Epidermal melanocyte (primary cell): Measurements from ENCODE around the gene LPCAT3.

Experiments used
- DNase-seq: peaks from one replicate; pipeline ENCODE4 v3.0.0; 2011; ENCODE audit warnings: low spot score; ENCODE audit not compliant: insufficient read length

The LPCAT3 gene

GRCh38 chr12:6963791-6964413 is 54.4 kb downstream of the LPCAT3 start:
- DNase-seq, result no peak

- DNase-seq, result no peak
Measured at GRCh38 chr12:6963016-6963731, 55.1 kb downstream of the LPCAT3 start.

DNA sequence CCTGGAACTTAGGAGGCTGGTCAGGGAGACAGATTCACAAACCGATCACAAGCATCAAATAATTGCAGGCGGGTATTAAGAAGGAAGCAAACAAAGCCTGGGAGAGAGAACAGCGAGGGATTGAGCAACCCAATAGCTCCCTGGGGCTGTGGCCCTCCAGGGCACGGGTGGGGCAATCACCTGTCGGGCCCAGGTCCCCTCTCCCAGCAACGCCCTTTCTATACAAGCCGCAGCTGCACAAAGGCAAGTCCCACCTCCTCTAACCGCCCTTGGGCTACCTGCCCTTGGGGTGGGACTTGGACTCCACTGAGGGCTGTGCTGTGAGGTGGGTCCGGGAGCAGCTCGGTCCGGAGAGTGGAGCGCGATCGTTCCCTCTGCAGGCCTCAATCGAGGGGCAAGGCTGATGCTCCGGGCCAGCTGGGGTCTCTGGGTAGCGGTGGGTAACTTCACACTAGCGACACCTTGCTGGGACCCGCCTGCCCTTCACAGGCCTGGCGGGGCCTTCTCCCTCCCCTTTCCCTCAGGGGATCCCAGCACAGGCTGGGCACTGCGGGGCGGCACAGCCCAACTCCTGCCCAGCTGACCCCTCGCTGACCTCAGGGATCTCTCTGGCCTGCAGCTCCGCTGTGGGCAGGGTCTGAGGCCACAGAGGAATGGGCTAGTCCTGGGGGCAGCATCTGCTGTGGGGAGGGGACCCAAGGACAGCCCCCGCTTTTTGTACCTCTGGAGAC is 55.8 kb downstream of the LPCAT3 start:
- no peak for DNase-seq

DNA sequence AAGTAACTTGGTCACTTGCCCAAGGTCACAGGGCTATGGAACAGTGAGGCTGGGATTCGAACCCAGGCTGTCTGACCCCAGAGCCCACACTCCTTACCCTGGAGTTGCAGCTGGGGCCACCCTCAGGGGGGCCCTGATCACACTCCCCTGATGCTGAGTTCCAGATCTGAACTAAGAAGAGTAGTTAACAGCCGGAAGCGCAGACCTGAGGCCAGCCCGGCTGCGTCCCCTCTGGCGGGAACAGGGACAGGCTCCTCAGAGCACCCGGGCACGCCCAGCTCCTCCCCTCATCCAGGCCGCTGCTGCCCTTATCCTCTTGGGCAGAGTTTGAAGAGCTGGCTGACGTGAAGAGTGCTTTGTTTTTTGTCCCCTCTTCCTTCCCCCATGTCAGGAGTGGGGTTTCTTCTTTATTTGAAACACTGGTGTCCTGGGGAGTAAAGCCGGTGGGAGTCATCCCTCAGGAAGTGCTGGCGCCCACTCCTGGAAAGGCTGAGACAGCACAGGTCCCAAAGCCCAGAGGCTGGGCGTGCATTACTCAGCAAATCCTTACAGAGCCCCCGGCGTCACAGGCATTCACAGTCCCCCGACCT is 56.5 kb downstream of the LPCAT3 start:
- peak; percentile 72 for DNase-seq

DNA sequence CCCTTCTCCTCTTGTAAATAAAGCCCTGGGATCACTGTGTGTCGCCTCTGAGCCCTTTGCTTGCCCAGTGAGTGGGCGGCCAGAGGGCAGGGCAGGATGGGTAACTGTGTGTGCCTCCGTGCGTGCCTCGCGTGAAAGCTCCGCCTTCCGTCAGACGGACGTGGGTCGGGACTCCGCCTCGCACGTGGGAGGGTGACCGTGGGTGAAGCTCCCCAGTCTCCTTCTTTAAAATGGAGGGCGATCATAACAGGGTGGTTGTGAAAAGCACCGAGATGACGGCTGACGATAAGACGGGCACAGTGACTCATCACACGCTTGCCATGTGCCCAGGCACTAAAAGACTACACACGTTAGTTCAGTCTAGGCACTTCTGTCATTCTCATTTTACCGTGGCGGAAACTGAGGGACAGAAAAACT is 57.0 kb downstream of the LPCAT3 start:
- DNase-seq, result no peak

DNA sequence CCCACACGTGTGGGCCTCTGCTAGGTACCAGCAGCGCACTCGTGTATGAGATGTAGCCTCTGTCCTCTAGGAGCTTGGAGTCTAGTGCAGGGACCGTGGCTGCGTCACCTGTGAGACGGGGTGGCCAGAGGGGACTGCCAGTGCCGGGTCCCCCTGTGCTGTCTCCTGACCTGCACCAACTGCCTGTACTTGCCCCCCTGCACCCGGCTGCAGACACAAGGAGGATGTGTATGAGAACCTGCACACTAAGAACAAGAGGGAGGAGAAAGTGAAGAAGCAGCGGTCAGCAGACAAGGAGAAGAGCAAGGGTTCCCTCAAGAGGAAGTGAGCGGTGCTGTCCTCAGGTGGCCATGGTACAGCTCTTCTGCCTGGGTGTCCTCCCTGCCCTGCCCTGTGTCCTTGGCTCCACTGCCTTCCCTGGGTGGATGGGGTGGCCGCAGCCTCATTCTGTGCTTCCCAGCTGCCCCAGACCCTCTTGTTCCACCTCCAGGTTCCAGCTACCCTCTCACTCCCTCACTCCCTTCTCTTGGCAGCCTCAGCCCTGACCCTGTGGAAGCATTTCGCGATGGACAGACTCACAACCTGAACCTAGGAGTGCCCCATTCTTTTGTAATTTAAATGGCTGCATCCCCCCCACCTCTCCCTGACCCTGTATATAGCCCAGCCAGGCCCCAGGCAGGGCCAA is 57.5 kb downstream of the LPCAT3 start:
- DNase-seq, result no peak

GRCh38 chr12:6959805-6960592 is 58.3 kb downstream of the LPCAT3 start:
- no peak for DNase-seq

DNA sequence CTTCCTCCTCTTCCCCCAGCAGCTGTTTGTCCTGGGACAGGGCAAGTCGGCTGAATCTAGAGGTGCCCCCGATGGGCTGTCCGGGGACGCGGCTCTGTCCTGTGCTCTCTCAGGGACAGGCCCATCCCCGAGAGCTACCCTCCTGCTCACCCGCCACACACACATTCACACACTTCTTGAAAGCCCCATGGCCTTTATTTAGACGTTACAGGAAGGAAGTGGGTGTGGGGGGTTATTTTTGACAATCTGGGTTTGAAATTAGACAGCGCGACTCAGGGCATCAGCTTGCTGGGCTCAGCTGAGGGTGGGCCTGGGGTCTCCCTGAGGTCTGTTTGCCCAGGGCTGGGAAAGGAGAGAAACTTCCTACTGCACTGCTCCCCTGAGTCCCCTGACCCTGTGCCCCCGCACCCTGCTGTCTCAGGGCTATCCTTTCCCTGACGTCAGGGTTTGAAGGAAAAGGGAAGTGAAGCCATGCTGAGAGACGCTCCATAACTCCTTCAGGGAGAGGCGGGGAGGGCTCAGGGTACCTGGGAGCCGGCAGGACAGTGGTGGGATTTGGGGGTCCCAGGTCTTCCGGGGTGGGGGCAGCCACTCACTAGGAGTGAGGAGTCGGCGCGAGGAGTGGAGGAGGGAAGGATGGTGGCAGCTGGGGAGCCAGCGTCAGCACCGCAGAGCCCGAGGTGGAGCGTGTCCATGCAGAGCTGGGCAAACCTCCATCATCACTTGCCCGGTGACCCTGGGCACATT is 59.0 kb downstream of the LPCAT3 start:
- DNase-seq, result no peak

DNA sequence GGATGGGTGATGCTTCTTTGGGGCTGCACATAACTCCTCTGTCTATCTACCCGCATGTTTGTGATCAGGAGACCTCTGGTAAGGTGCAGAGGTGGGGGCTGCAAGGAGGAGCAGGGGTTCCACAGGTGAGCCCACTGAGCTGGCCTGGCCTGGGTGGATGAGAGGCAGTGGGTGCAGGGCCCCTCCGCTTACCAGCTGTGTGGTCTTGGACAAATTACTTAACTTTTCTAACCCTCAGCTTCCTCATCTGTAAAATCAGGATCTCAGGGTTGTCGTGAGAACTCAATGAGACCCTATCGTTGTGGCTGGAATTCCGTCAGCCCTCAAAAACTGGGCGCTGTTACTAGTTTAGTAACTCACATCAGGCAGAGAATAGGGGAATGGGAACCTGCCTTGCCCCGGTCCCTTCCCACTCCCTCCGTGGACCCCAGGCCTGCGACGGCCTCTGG is 59.6 kb downstream of the LPCAT3 start:
- no peak for DNase-seq

GRCh38 chr12:6957741-6958608 is 60.3 kb downstream of the LPCAT3 start:
- no peak for DNase-seq

GRCh38 chr12:6957151-6957701 is 61.0 kb downstream of the LPCAT3 start:
- DNase-seq, result no peak

GRCh38 chr12:6956021-6956727 is 62.1 kb downstream of the LPCAT3 start:
- no peak for DNase-seq

DNA sequence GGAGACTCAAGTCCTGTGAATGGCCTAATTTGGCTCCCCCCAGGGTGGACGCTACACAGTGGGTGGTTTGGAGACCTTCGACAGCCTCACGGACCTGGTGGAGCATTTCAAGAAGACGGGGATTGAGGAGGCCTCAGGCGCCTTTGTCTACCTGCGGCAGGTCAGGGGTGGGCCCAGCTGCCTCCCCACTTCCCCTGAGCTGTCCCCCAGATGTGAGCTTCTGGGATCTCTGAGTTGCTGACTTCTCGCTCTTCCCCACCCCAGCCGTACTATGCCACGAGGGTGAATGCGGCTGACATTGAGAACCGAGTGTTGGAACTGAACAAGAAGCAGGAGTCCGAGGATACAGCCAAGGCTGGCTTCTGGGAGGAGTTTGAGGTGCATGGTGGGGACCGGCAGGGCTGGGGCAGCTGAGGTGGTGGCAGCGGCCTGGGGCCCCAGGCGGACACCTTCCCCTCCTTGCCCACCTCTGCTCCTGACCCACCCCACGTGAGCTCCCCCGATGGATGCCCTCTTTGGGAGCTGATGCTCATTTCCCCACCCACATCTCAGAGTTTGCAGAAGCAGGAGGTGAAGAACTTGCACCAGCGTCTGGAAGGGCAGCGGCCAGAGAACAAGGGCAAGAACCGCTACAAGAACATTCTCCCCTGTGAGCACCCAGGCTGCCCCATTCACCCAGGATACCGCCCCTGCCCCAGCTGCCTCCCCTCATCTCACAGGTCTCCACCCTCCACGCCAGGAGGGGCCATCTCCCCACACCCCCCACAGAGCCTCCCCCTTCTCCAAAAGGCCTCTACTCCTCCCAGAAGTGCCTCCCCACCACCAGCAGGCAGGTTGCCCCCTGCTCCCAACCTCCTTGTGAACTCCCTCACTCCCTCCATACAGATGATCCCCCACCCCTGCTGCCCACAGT is 62.9 kb downstream of the LPCAT3 start:
- no peak for DNase-seq

DNA sequence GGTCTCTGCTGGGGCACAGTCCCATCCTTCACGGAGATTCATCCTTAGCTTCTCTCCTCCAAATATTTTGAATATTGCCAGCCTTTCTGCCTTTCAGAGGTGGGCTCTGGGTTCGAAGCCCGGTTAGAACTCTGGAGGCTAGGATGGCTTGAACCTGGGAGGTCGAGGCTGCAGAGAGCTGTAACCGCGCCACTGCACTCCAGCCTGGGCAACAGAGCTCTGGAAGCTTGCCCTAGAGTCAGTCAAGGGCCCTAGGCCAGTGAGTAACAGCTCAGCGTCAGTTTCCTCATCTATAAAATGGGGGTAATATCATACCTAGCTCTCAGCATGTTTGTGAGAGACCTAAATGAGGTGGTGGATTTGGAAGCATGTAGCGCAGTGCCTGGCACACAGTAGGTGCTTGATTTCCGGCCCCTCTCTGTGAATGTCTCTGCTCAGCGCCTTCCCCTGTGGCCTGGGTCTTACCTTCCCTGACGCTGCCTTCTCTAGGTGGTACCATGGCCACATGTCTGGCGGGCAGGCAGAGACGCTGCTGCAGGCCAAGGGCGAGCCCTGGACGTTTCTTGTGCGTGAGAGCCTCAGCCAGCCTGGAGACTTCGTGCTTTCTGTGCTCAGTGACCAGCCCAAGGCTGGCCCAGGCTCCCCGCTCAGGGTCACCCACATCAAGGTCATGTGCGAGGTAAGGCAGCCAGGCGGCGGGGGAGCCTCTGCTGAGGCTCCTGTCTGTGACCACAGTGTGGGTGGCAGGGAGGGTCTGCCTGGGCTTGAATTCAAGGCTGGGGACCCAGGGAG is 63.8 kb downstream of the LPCAT3 start:
- no peak for DNase-seq

DNA sequence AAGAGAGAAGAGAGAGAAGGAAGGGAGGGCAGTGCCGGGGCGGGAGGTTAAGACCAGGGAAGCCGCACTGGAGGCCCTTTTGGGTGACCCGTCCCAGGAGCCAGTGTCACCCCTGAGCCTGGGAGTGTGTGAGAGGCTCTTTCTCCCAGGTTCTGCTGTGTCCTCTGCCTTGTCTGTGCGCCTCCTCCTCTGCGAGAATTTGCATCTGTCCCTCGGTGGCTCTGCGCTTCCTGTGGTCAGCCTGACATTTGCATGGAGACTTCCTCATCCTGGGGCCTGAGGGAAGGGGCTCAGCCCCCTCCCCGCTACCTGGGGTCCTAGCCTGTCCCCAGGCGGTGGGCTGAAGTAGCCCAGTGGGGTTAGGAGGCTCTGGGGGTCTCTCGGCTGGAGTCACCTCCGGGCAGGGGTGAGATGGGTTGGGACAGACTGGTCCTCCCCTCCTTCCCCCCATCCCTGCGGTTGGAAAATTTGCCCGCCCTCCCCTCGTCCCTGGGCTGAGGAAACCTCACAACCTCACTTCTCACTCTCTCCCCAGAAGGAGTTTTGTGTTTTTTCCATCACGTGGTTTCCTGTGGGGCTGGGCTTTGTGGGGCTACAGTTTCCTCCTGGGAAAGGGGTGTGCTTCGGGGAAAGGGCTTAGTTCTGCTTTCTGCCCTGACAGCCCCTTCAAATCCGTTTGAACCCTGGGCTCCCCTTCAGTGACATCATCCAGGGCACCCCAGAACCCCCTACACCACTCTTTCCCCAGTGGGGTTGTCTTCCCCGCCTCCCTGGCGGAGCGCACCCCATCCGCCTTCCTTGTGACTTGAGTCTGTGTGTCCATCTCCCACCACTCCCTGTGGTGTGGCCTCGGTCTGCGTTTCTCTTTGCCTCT is 64.6 kb downstream of the LPCAT3 start:
- DNase-seq, result peak; percentile 65
